Parathyroid adenoma (tissue), 2 donors: ENCODE results near the gene NHERF1.

Source experiments
- H2AFZ ChIP-seq: fragments of 300-600 bp; sonication (generic); one replicate; pipeline ENCODE4 v1.7.0; 2017; ENCODE audit warnings: antibody characterized with exemption, mild to moderate bottlenecking
- H3K27ac ChIP-seq: fragments of 300-600 bp; sonication (generic); one replicate; pipeline ENCODE4 v1.7.0; 2017
- H3K27me3 ChIP-seq: fragments of 300-600 bp; sonication (generic); one replicate; pipeline ENCODE4 v1.7.0; 2017; ENCODE audit warnings: low read length; ENCODE audit not compliant: control insufficient read depth, insufficient read depth
- H3K36me3 ChIP-seq: fragments of 300-600 bp; sonication (generic); one replicate; pipeline ENCODE4 v1.7.0; 2017; ENCODE audit warnings: low read length; ENCODE audit not compliant: control insufficient read depth, insufficient read depth
- H3K4me1 ChIP-seq: fragments of 300-600 bp; sonication (generic); one replicate; pipeline ENCODE4 v1.7.0; 2017; ENCODE audit warnings: control low read depth
- H3K4me2 ChIP-seq: fragments of 300-600 bp; sonication (generic); one replicate; pipeline ENCODE4 v1.7.0; 2017; ENCODE audit warnings: low read length
- H3K4me3 ChIP-seq: fragments of 300-600 bp; sonication (generic); one replicate; pipeline ENCODE4 v1.7.0; 2017; ENCODE audit warnings: low read depth, low read length
- H3K79me2 ChIP-seq: fragments of 300-600 bp; sonication (generic); one replicate; pipeline ENCODE4 v1.7.0; 2017; ENCODE audit warnings: control low read depth
- H3K9ac ChIP-seq: fragments of 300-600 bp; sonication (generic); one replicate; pipeline ENCODE4 v1.7.0; 2017; ENCODE audit warnings: mild to moderate bottlenecking
- H3K9me3 ChIP-seq: fragments of 300-600 bp; sonication (generic); one replicate; pipeline ENCODE4 v1.7.0; 2017; ENCODE audit warnings: low read length; ENCODE audit not compliant: control insufficient read depth
- TF ChIP-seq, protein P1 (sequence below): fragments of 300-600 bp; sonication (generic); IDR thresholded peaks from one replicate; pipeline ENCODE4 v1.7.0; 2017; ENCODE audit warnings: antibody characterized with exemption, mild to moderate bottlenecking
- donor health status: primary hyperparathyroidism.

The NHERF1 gene

DNA sequence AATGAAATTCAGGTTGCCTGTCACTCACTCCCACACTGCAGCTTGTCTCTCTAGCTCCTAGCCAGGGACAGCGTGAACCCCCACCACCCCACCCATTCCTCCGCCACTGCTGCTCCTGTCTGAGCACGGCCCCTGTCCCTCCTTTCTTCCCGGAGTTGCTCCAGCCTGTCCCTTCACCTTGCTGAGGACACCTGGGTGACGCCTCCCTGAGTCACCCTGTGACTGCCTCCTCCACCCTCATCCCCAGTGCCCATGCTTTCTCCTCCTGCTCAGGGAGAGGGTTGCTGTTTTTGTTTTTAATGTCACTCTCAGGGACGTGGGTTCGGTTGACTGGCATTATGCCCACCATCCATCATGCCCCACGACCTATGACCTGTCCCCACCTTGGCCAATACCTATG is 53.5 kb downstream of the NHERF1 start:
- H3K36me3 ChIP-seq: no peaks in the 10 kb centered on the region
- H2AFZ ChIP-seq: no peak overlapping the region
- TF ChIP-seq, protein P1, sequence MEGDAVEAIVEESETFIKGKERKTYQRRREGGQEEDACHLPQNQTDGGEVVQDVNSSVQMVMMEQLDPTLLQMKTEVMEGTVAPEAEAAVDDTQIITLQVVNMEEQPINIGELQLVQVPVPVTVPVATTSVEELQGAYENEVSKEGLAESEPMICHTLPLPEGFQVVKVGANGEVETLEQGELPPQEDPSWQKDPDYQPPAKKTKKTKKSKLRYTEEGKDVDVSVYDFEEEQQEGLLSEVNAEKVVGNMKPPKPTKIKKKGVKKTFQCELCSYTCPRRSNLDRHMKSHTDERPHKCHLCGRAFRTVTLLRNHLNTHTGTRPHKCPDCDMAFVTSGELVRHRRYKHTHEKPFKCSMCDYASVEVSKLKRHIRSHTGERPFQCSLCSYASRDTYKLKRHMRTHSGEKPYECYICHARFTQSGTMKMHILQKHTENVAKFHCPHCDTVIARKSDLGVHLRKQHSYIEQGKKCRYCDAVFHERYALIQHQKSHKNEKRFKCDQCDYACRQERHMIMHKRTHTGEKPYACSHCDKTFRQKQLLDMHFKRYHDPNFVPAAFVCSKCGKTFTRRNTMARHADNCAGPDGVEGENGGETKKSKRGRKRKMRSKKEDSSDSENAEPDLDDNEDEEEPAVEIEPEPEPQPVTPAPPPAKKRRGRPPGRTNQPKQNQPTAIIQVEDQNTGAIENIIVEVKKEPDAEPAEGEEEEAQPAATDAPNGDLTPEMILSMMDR: no peak
- no peak overlapping the region for H3K4me2 ChIP-seq
- no peak overlapping the region for H3K27ac ChIP-seq
- H3K79me2 ChIP-seq: no peaks in the 10 kb centered on the region
- H3K9ac ChIP-seq: no peak overlapping the region
- no peak overlapping the region for H3K4me3 ChIP-seq
- H3K4me1 ChIP-seq: no peaks in the 10 kb centered on the region
- H3K9me3 ChIP-seq: no peaks in the 10 kb centered on the region
- H3K27me3 ChIP-seq: no peaks in the 10 kb centered on the region

DNA sequence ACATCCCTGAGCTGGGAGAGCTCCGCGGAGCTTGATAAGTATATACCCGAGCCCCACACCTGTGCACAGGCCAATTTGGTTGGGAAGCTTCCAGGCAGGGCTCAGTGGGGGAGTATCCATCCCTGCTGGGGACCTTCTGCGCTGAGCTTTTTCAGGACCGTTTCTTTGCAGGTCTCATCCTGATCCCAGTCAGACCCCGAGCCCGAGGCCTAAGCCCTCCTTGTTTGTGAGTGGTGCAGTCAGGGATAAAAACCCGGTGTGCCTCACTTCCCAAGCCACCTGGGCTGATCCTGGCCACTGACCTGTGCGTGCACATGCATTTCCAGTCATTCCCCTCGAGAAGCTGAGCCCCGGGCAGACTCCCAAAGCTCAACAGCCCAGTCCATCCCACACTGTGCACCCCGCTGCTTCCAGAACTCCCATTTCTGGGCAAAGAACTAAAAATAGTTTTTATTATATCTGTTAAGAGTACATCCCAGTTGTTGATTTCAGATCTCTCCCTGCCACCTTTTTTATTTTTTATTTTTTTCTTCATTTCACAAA is 55.0 kb downstream of the NHERF1 start:
- H3K27me3 ChIP-seq: no peaks in the 10 kb centered on the region
- no peak overlapping the region for H2AFZ ChIP-seq
- no peaks in the 10 kb centered on the region for H3K79me2 ChIP-seq
- no peak overlapping the region for H3K9ac ChIP-seq
- no peaks in the 10 kb centered on the region for H3K4me1 ChIP-seq
- H3K36me3 ChIP-seq: no peaks in the 10 kb centered on the region
- H3K27ac ChIP-seq: no peak overlapping the region
- no peak overlapping the region for H3K4me3 ChIP-seq
- TF ChIP-seq, protein P1: no peak
- H3K4me2 ChIP-seq: no peak overlapping the region
- no peaks in the 10 kb centered on the region for H3K9me3 ChIP-seq

DNA sequence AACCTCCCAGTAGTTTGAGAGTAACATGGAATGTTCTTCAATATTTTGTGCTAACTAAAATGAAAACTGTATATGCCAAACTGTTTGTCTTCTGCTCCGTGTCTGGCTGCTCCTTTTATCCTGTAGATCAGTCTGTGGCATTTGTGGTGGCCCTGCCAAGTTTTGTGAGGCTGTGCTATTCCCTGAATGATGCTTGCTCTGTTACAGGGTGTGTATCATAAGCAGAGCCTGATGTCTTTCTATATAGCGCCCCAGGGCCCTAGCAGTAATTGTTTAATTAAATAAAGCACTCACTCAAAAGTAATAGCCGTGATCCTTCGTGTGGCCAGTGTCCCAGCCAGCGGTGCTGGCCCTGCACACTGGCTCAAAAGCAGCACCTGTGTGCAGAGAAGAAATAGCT is 55.5 kb downstream of the NHERF1 start:
- Histone ChIP-seq H3K4me1 (no peaks in the 10 kb centered on the region), H3K27ac (no peak overlapping the region), H3K36me3 (no peaks in the 10 kb centered on the region), H3K9me3 (no peaks in the 10 kb centered on the region), H3K4me3 (no peak overlapping the region), H3K27me3 (no peaks in the 10 kb centered on the region), H2AFZ (no peak overlapping the region), H3K4me2 (no peak overlapping the region), H3K9ac (no peak overlapping the region), H3K79me2 (no peaks in the 10 kb centered on the region)
- TF ChIP-seq, protein P1: no peak

DNA sequence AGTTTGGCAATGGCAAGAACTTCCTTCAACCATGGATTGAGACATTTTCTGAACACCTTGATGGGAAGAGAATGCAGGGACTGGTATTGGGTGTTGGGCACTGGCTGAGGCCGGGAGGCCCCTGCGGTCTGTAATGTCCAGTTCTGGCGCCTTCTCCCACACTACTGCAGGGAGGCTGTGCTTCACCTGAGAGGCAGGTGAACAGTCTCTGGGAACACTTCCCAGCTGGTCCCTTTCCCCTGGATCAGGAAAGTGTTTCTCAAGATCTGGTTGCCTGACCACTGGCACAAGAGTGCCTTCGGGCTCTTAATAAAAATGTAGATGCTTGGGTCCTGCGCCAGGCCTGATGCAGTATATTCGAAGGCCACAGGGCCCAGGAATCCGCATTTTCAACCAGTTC is 56.3 kb downstream of the NHERF1 start:
- Histone ChIP-seq H3K27me3 (no peaks in the 10 kb centered on the region), H3K36me3 (no peaks in the 10 kb centered on the region), H3K4me2 (no peak overlapping the region), H3K4me3 (no peak overlapping the region), H3K9me3 (no peaks in the 10 kb centered on the region), H3K27ac (no peak overlapping the region), H3K4me1 (no peaks in the 10 kb centered on the region), H3K9ac (no peak overlapping the region), H3K79me2 (no peaks in the 10 kb centered on the region), H2AFZ (no peak overlapping the region)
- TF ChIP-seq, protein P1: no peak

DNA sequence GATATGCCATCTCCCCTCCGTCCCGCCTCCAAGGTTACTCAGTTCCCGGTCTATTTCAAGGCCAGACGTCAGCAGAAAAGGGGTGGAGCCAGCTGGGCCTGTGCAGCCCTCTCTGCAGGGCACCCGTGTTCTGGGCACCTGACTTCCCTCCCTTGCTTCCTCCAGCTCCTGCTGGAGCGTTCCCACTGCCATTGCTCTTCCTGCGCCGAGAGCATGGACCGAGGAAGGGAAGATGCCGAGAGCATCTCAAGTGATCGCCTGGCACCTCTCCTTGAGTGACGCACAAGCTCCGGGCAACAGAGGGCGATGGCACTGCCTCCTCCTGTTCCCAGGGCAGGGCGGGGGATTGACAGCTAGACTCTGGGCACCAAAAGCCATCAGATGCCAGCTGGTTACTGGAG is 57.2 kb downstream of the NHERF1 start:
- Histone ChIP-seq H2AFZ (no peak overlapping the region), H3K4me1 (no peaks in the 10 kb centered on the region), H3K27me3 (no peaks in the 10 kb centered on the region), H3K4me2 (no peak overlapping the region), H3K4me3 (no peak overlapping the region), H3K27ac (no peak overlapping the region), H3K9me3 (no peaks in the 10 kb centered on the region), H3K9ac (no peak overlapping the region), H3K36me3 (no peaks in the 10 kb centered on the region), H3K79me2 (no peaks in the 10 kb centered on the region)
- TF ChIP-seq, protein P1: no peak
